Measurements from ENCODE around the gene C21orf58. TPM values are rescaled to one million over a fixed set of nuclear protein-coding genes. Genes with fewer than 3 reads are reported as not detected.

Gene C21orf58
- total RNA-seq, 1 experiment from 2014 or later = 16.4 TPM

GRCh38 chr21:46264690-46265144 is 59.0 kb downstream of the C21orf58 start:
- no peak for DNase-seq (ENCODE audit: low read depth)

GRCh38 chr21:46264046-46264689 is 59.5 kb downstream of the C21orf58 start:
- no peak for DNase-seq (ENCODE audit: low read depth)

- no peak for DNase-seq (ENCODE audit: low read depth)
Measured at GRCh38 chr21:46256501-46256994, 67.1 kb downstream of the C21orf58 start.

GRCh38 chr21:46255758-46256337 is 67.8 kb downstream of the C21orf58 start:
- no peak for DNase-seq (ENCODE audit: low read depth)

GRCh38 chr21:46255166-46255565 is 68.5 kb downstream of the C21orf58 start:
- DNase-seq (ENCODE audit: low read depth) = no peak

- no peak for DNase-seq (ENCODE audit: low read depth)
Measured at GRCh38 chr21:46254208-46254975, 69.3 kb downstream of the C21orf58 start.

GRCh38 chr21:46253610-46254124 is 70.0 kb downstream of the C21orf58 start:
- no peak for DNase-seq (ENCODE audit: low read depth)

- no peak for DNase-seq (ENCODE audit: low read depth)
Measured at GRCh38 chr21:46252840-46253239, 70.8 kb downstream of the C21orf58 start.

Other genes starting within 250 kb of the C21orf58 start
- 58.8 and 62.8 TPM in 2 replicates for gene COL6A2, start 225.8 kb downstream of the C21orf58 start, total RNA-seq (2014; rRNA removed; shearing (Covaris generic))
- 0.13 and 0.69 TPM in 2 replicates for gene FTCD, start 168.3 kb downstream of the C21orf58 start, total RNA-seq (2014; rRNA removed; shearing (Covaris generic))
- 10.9 and 16.4 TPM in 2 replicates for gene SPATC1L, start 139.4 kb downstream of the C21orf58 start, total RNA-seq (2014; rRNA removed; shearing (Covaris generic))
- gene LSS, start 95.1 kb downstream of the C21orf58 start, total RNA-seq (2014; rRNA removed; shearing (Covaris generic)) = 74.2 and 85.5 TPM in 2 replicates
- gene MCM3AP, start 38.3 kb downstream of the C21orf58 start, total RNA-seq (2014; rRNA removed; shearing (Covaris generic)) = 75.6 and 91.7 TPM in 2 replicates
- gene YBEY, start 37.5 kb downstream of the C21orf58 start, total RNA-seq (2014; rRNA removed; shearing (Covaris generic)) = 37.7 and 38.2 TPM in 2 replicates
- gene PCNT, start 286 bp upstream of the C21orf58 start, total RNA-seq (2014; rRNA removed; shearing (Covaris generic)) = 29.2 and 30.1 TPM in 2 replicates
- gene DIP2A, start 135.0 kb upstream of the C21orf58 start, total RNA-seq (2014; rRNA removed; shearing (Covaris generic)) = 16.7 and 17.7 TPM in 2 replicates